K562 (cell line): ENCODE data around the gene VWA1. TPM values are rescaled to one million over a fixed set of nuclear protein-coding genes. Genes with fewer than 3 reads are reported as not detected.
A peak's percentile ranks its signal among the peaks of the same experiment; 100 is the strongest.

Source experiments
- BRCA1 ChIP-seq, 2 experiments: fragments of 450-650 bp in 1 of 2; sonication (generic) in 1 of 2; formaldehyde crosslinking in 1 of 2; IDR thresholded peaks; 2 replicates each; pipeline versions ENCODE4 v1.5.0 to v1.6.1; 2017 to 2020; ENCODE audit warnings: mild to moderate bottlenecking in 1 of 2, missing genetic modification reagents in 1 of 2
- ETV6 ChIP-seq, 3 experiments: fragments of 150-350 bp in 1 of 3; sonication (generic) in 1 of 3; formaldehyde crosslinking in 1 of 3; IDR thresholded peaks; 2 replicates each; pipeline versions ENCODE4 v1.6.1 to v1.8.0; 2014 to 2022; ENCODE audit warnings: borderline replicate concordance in 2 of 3, low read depth in 2 of 3, antibody characterized with exemption in 1 of 3, low read length in 1 of 3, mild to moderate bottlenecking in 1 of 3, missing genetic modification reagents in 1 of 3
- FIP1L1 ChIP-seq: fragments of 200-400 bp; formaldehyde crosslinking; IDR thresholded peaks from 2 replicates; pipeline ENCODE4 v1.6.1; 2018; ENCODE audit warnings: mild to moderate bottlenecking, low read depth, low read length; ENCODE audit not compliant: poor library complexity, severe bottlenecking
- MED1 ChIP-seq: sonication (generic); formaldehyde crosslinking; IDR thresholded peaks from 2 replicates; pipeline ENCODE4 v1.8.1; 2023; ENCODE audit warnings: missing genetic modification reagents, borderline replicate concordance
- MYNN ChIP-seq, 2 experiments: sonication (generic); formaldehyde crosslinking in 1 of 2; IDR thresholded peaks; 2 replicates each; pipeline versions ENCODE4 v1.5.0 to v1.6.1; 2016 to 2020; ENCODE audit warnings: antibody characterized with exemption in 1 of 2, missing genetic modification reagents in 1 of 2
- RBFOX2 ChIP-seq: fragments of 200-400 bp; formaldehyde crosslinking; IDR thresholded peaks from 2 replicates; pipeline ENCODE4 v1.6.1; 2017; ENCODE audit warnings: low read depth, mild to moderate bottlenecking, low read length, moderate library complexity
- SRSF7 ChIP-seq: fragments of 200-400 bp; formaldehyde crosslinking; optimal IDR thresholded peaks from 2 replicates; pipeline ENCODE3; 2017; ENCODE audit warnings: mild to moderate bottlenecking, low read depth, low read length
- SUPT5H ChIP-seq: fragments of 450-650 bp; IDR thresholded peaks from 2 replicates; pipeline ENCODE4 v1.6.1; 2016
- TCF7L2 ChIP-seq: fragments of 150-350 bp; IDR thresholded peaks from 2 replicates; pipeline ENCODE4 v1.6.1; 2016; ENCODE audit warnings: low read depth, mild to moderate bottlenecking, low read length, moderate library complexity
- TEAD1 ChIP-seq, 2 experiments: fragments of 450-650 bp in 1 of 2; sonication (generic) in 1 of 2; formaldehyde crosslinking; IDR thresholded peaks; 2 replicates each; pipeline versions ENCODE4 v1.4.0 to v1.8.0; 2020 to 2022; ENCODE audit warnings: mild to moderate bottlenecking in 2 of 2, missing genetic modification reagents in 1 of 2
- ZNF263 ChIP-seq: sonication (generic); formaldehyde crosslinking; IDR thresholded peaks from 2 replicates; pipeline ENCODE4 v1.8.0; 2022; ENCODE audit warnings: mild to moderate bottlenecking, missing genetic modification reagents, borderline replicate concordance
- ZZZ3 ChIP-seq: fragments of 450-650 bp; IDR thresholded peaks from 2 replicates; pipeline ENCODE4 v1.6.1; 2016; ENCODE audit warnings: antibody characterized with exemption, mild to moderate bottlenecking, moderate library complexity
- polyA plus RNA-seq, 8 experiments: library from polyadenylated mRNA; depleted of rRNA in 4 of 8; stranded (reverse) in 5 of 8; unstranded in 3 of 8; fragments of >200 nt; fragmentation: Nextera tagmentation in 2 of 8; fragmentation: Illumina TruSeq in 1 of 8; extraction: Ambion mirVana in 2 of 8; extraction: Trizol in 1 of 8; gene quantifications; 2 replicates each; pipeline versions ENCODE4 v1.2.1 to v1.2.3, GENCODE V29; 2011 to 2014; ENCODE audit warnings: inconsistent platforms in 1 of 8, missing spikeins in 1 of 8
- total RNA-seq, 7 experiments: library from RNA; depleted of rRNA in 6 of 7; stranded (reverse); fragments of >200 nt in 6 of 7; fragmentation: Illumina TruSeq in 2 of 7; extraction: Trizol in 2 of 7; gene quantifications; 2 replicates each; pipeline versions ENCODE4 v1.2.1 to v1.2.3, GENCODE V29; 2011 to 2021; ENCODE audit warnings: low replicate concordance in 1 of 7
- TF ChIP-seq, protein P1 (sequence below): fragments of 450-650 bp; formaldehyde crosslinking; IDR thresholded peaks from 2 replicates; pipeline ENCODE4 v1.4.0; 2022; ENCODE audit warnings: missing genetic modification characterization
- TF ChIP-seq, protein P2 (sequence below), 2 experiments: IDR thresholded peaks in 1 of 2; conservative IDR thresholded peaks in 1 of 2; 2 replicates each; pipeline ENCODE4 v1.6.1; 2016; ENCODE audit warnings: low read depth in 2 of 2, mild to moderate bottlenecking in 1 of 2, missing compliant biosample characterization in 1 of 2, missing genetic modification characterization in 1 of 2, moderate library complexity in 1 of 2
- TF ChIP-seq, protein P3 (sequence below), 2 experiments: IDR thresholded peaks; 2 replicates each; pipeline ENCODE4 v1.6.1; 2011; ENCODE audit warnings: borderline replicate concordance in 1 of 2, control low read depth in 1 of 2, low read depth in 1 of 2, low read length in 1 of 2, mild to moderate bottlenecking in 1 of 2, mixed read lengths in 1 of 2, moderate library complexity in 1 of 2; ENCODE audit not compliant: insufficient read depth in 1 of 2, insufficient read length in 1 of 2, poor library complexity in 1 of 2, severe bottlenecking in 1 of 2; ENCODE audit errors: extremely low read depth in 1 of 2
- TF ChIP-seq, protein P4 (sequence below): sonication (generic); formaldehyde crosslinking; IDR thresholded peaks from 2 replicates; pipeline ENCODE4 v1.8.1; 2022; ENCODE audit warnings: missing genetic modification reagents

Gene VWA1
- total and polyA plus RNA-seq, 9 of the 15 experiments (the other 6 are each of a cell fraction or from before 2014, with no cell fraction given), result 0.01 to 6.4 (median 0.85) TPM

DNA sequence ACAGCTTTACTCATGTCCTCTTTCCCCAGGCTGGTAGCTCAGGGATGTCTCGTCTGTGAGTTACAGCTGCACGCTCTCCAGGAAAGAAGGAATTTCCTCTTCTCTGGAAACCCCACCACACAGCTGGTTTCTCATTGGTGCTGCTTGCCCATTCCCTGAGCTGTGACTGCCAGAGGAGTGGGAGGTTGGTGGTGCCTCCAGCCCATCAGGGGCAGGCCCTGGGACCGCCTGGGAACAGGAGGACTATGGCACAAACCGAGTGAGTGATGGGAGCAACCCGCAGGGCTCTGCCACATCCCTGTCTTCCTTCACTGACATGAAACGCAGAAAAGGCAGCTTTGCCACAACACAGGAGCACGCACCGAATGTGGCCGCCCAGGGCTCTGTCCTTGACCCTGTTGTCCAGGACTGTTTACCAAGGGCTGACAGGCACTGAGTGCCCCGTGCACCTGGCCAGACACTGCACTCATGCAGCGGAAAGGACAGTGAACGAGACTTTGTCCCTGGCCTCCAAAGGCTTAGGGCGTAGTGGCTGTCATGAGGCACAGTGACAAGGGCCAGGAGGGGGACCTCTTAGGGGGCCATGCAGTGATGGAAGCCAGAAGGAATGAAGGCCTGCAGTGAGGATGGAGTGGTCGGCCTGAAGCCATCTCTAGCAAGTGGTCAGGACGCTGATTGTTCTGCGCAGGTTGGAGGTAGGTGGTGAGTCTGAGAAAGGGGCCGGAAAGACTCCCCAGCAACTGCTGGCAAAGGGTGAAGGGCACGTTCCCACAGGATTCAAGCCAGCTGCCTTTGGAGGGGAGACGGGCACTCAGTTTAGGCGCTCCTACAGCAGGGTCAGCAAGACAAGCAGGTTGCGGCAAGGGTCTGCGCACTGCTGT lies 34.7 kb upstream of the VWA1 start (continued):
- TF ChIP-seq, protein P1, sequence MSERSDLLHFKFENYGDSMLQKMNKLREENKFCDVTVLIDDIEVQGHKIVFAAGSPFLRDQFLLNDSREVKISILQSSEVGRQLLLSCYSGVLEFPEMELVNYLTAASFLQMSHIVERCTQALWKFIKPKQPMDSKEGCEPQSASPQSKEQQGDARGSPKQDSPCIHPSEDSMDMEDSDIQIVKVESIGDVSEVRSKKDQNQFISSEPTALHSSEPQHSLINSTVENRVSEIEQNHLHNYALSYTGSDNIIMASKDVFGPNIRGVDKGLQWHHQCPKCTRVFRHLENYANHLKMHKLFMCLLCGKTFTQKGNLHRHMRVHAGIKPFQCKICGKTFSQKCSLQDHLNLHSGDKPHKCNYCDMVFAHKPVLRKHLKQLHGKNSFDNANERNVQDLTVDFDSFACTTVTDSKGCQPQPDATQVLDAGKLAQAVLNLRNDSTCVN (CRISPR knock-in tag), result no peak
- TF ChIP-seq MYNN (IDR thresholded peaks at IDR 0.05) (peak; percentile 69; the same call in 1 of the 2 replicates), MYNN (CRISPR knock-in tag; IDR thresholded peaks at IDR 0.05) (no peak), MED1 (CRISPR knock-in tag) (0 out of 2 replicates have a peak, but pooled peaks have one; percentile 44), SRSF7 (no peak), ETV6 (IDR thresholded peaks at IDR 0.05; ENCODE audit: borderline replicate concordance in 1 of 2, low read depth in 2 of 2, low read length in 1 of 2) (no peak; a peak in 1 of 4 replicates), ETV6 (CRISPR knock-in tag; IDR thresholded peaks at IDR 0.05; ENCODE audit: borderline replicate concordance) (no peak), SUPT5H (peak; percentile 37), TCF7L2 (no peak), ZNF263 (CRISPR knock-in tag) (peak; percentile 23; the same call in 1 of the 2 replicates), TEAD1 (CRISPR knock-in tag; IDR thresholded peaks at IDR 0.05) (no peak), FIP1L1 (no peak), RBFOX2 (peak; percentile 71), ZZZ3 (no peak), BRCA1 (IDR thresholded peaks at IDR 0.05) (no peak), BRCA1 (CRISPR knock-in tag; IDR thresholded peaks at IDR 0.05) (no peak)
- TF ChIP-seq, protein P2, sequence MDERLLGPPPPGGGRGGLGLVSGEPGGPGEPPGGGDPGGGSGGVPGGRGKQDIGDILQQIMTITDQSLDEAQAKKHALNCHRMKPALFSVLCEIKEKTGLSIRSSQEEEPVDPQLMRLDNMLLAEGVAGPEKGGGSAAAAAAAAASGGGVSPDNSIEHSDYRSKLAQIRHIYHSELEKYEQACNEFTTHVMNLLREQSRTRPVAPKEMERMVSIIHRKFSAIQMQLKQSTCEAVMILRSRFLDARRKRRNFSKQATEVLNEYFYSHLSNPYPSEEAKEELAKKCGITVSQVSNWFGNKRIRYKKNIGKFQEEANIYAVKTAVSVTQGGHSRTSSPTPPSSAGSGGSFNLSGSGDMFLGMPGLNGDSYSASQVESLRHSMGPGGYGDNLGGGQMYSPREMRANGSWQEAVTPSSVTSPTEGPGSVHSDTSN (CRISPR knock-in tag; IDR thresholded peaks at IDR 0.05; ENCODE audit: low read depth), result no peak
- TF ChIP-seq, protein P2 (tag; conservative IDR thresholded peaks at IDR 0.05; ENCODE audit: low read depth), result no peak
- TF ChIP-seq, protein P3, sequence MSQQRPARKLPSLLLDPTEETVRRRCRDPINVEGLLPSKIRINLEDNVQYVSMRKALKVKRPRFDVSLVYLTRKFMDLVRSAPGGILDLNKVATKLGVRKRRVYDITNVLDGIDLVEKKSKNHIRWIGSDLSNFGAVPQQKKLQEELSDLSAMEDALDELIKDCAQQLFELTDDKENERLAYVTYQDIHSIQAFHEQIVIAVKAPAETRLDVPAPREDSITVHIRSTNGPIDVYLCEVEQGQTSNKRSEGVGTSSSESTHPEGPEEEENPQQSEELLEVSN (IDR thresholded peaks at IDR 0.05; ENCODE audit: borderline replicate concordance in 1 of 2, extremely low read depth in 1 of 2, insufficient read depth in 1 of 2, insufficient read length in 1 of 2, low read depth in 1 of 2, low read length in 1 of 2, poor library complexity in 1 of 2, severe bottlenecking in 1 of 2), result no peak
- TF ChIP-seq, protein P4, sequence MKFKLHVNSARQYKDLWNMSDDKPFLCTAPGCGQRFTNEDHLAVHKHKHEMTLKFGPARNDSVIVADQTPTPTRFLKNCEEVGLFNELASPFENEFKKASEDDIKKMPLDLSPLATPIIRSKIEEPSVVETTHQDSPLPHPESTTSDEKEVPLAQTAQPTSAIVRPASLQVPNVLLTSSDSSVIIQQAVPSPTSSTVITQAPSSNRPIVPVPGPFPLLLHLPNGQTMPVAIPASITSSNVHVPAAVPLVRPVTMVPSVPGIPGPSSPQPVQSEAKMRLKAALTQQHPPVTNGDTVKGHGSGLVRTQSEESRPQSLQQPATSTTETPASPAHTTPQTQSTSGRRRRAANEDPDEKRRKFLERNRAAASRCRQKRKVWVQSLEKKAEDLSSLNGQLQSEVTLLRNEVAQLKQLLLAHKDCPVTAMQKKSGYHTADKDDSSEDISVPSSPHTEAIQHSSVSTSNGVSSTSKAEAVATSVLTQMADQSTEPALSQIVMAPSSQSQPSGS (CRISPR knock-in tag), result no peak
